ENCODE measurements around the gene UBE2V1. TPM values are rescaled to one million over a fixed set of nuclear protein-coding genes. Genes with fewer than 3 reads are reported as not detected.

UBE2V1 gene
- total and polyA plus RNA-seq, 2 donors (not counting 3 experiments of a cell fraction or from before 2014, with no cell fraction given): 145 to 156 TPM

- TSS peak; percentile 2 for BruUV-seq (replicated peaks)
Observed at GRCh38 chr20:50093240-50093639, 19.7 kb downstream of the UBE2V1 start.

More at GRCh38 chr20:50093240-50093639, 19.7 kb downstream of the UBE2V1 start:
- no peak for DNase-seq (ENCODE audit: low read depth, low spot score)
- Histone ChIP-seq H3K4me1 (ENCODE audit: control insufficient read depth, extremely low read depth, insufficient read depth, low read length) (peaks cover 4% of the 10 kb centered on the region), H3K4me3 (replicated peaks in 1 of 3; ENCODE audit: insufficient read depth in 1 of 3, low read depth in 1 of 3, low read length in 3 of 3) (no peak overlapping the region), H3K36me3 (ENCODE audit: control insufficient read depth in 2 of 2, extremely low read depth in 1 of 2, insufficient read depth in 2 of 2, low read length in 2 of 2) (peaks cover 2 to 18% of the 10 kb centered on the region in 2 experiments), H3K4me2 (ENCODE audit: insufficient read depth, low read length) (no peak overlapping the region), H3K27me3 (ENCODE audit: control insufficient read depth in 2 of 2, insufficient read depth in 2 of 2, low read length in 2 of 2) (no peaks in the 10 kb centered on the region), H3K9me3 (replicated peaks; ENCODE audit: control insufficient read depth, insufficient read depth, low read length) (no peaks in the 10 kb centered on the region), H3K79me2 (ENCODE audit: control insufficient read depth, insufficient read depth, low read length) (peaks cover 81% of the 10 kb centered on the region), H4K20me1 (replicated peaks; ENCODE audit: control insufficient read depth, extremely low read depth, insufficient read depth, low read length) (no peaks in the 10 kb centered on the region), H3K27ac (ENCODE audit: insufficient read depth, low read depth, low read length) (no peak overlapping the region), H3K9me1 (replicated peaks; ENCODE audit: control insufficient read depth, extremely low read depth, insufficient read depth, low read length) (no peaks in the 10 kb centered on the region), H2AFZ (ENCODE audit: low read depth, low read length) (no peak overlapping the region), H3K9ac (replicated peaks; ENCODE audit: extremely low read depth, insufficient read depth, low read length) (no peak overlapping the region)
- TF ChIP-seq POLR2A (IDR thresholded peaks at IDR 0.05; ENCODE audit: low read depth, low read length): no peak
- TF ChIP-seq JUN (IDR thresholded peaks at IDR 0.05; ENCODE audit: borderline replicate concordance, insufficient read depth, insufficient read length, low read depth): no peak
- no peak for TF ChIP-seq FOS (IDR thresholded peaks at IDR 0.05; ENCODE audit: borderline replicate concordance, insufficient read depth, low read length)
- TF ChIP-seq POLR2AphosphoS5 (IDR thresholded peaks at IDR 0.05; ENCODE audit: insufficient read depth, low read depth, low read length): no peak
- TF ChIP-seq GATA2 (IDR thresholded peaks at IDR 0.05; ENCODE audit: insufficient read depth, insufficient read length, low read depth, low read length): no peak
- no peak for TF ChIP-seq MAX (IDR thresholded peaks at IDR 0.05; ENCODE audit: insufficient read depth, insufficient read length)
- TF ChIP-seq EZH2 (IDR thresholded peaks at IDR 0.05; ENCODE audit: borderline replicate concordance, low read depth, low read length, severe bottlenecking): no peak
- no peak for TF ChIP-seq CTCF (IDR thresholded peaks at IDR 0.05; ENCODE audit: extremely low read depth in 1 of 2, insufficient read depth in 1 of 2, low read depth in 1 of 2, low read length in 2 of 2)
- TF ChIP-seq MYC (IDR thresholded peaks at IDR 0.05; ENCODE audit: low read depth, low read length): no peak
- intact Hi-C loops (cut with micrococcal nuclease) (no loop called here), dilution Hi-C loops (cut with MboI; ENCODE audit: extremely low pct_ligation_motif_present, low sequenced_read_pairs) (no loop called here)
- CTCF ChIA-PET: interaction anchor here (0.6 to 1.7 kb wide), 5 partner anchors 10 to 114 kb away, joined by 3 to 7 read pairs (median 3); no protein-coding TSS in a partner anchor
- POLR2A ChIA-PET: interaction anchor here (1.2 kb wide), 1 partner anchor 19 kb away, joined by 3 read pairs; no protein-coding TSS in a partner anchor
- FAIRE-seq: peak; percentile 63

Measured in endothelial cell of umbilical vein (primary cell).